BLaER1 treated with 17β-estradiol and CSF1 and Interleukin-3, amounts not matched to agents 10 nM and 100 nM (cell line): Measurements from ENCODE around the gene CARF.
"Not testable (repeated sequence)": the region's sequence is repeated elsewhere in the genome, so short reads cannot be mapped to it uniquely, and the experiment has no call there.

Source experiments
- H3K27ac ChIP-seq, 11 experiments: shearing (Covaris generic); formaldehyde crosslinking; 2 replicates each; pipeline ENCODE4 v1.8.1; 2022
- H3K27me3 ChIP-seq, 11 experiments: shearing (Covaris generic); formaldehyde crosslinking; 2 replicates each; pipeline ENCODE4 v1.8.1; 2022
- H3K36me3 ChIP-seq, 11 experiments: shearing (Covaris generic); formaldehyde crosslinking; 2 replicates each; pipeline ENCODE4 v1.8.1; 2022
- H3K4me1 ChIP-seq, 10 experiments: shearing (Covaris generic); formaldehyde crosslinking; 2 replicates each; pipeline ENCODE4 v1.8.1; 2022
- H3K4me2 ChIP-seq, 11 experiments: shearing (Covaris generic); formaldehyde crosslinking; 2 replicates each; pipeline ENCODE4 v1.8.1; 2022
- H3K4me3 ChIP-seq, 10 experiments: shearing (Covaris generic); formaldehyde crosslinking; 2 replicates each; pipeline ENCODE4 v1.8.1; 2022
- H3K9ac ChIP-seq, 11 experiments: shearing (Covaris generic); formaldehyde crosslinking; 2 replicates each; pipeline ENCODE4 v1.8.1; 2022
- H3K9me3 ChIP-seq, 11 experiments: shearing (Covaris generic); formaldehyde crosslinking; replicated peaks in 1 of 11; 2 replicates each; pipeline ENCODE4 v1.8.1; 2022
- H4K20me1 ChIP-seq, 11 experiments: shearing (Covaris generic); formaldehyde crosslinking; 2 replicates each; pipeline ENCODE4 v1.8.1; 2022
- Cebpa-rat ChIP-seq, 11 experiments: shearing (Covaris generic); IDR thresholded peaks; 2 replicates each; pipeline ENCODE4 v1.8.1; 2022

Gene CARF

DNA sequence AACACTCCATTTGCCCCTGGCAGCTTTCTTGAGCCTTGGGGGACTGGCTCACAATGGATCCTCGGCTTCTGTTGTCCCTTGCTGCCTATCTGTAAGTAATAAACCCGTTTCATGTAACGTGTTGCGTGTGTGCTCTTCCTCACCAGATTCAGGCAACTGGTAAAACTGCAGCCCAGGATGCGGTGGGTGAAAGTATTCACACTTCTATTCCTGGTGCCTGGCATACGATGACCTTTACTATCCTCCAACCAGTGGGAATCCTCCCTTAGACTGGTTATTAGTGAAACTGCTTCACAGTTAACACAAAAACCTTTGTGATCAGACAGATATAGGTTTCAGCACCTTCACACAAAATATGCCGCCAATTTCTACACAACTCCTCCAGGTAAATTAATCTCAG lies 26.9 kb upstream of the CARF start:
- Histone ChIP-seq H3K27ac (no peak overlapping the region), H3K4me2 (no peak overlapping the region), H3K9me3 (no peaks in the 10 kb centered on the region), H3K4me1 (no peaks in the 10 kb centered on the region), H4K20me1 (peaks cover 0 to 6% (median 0%) of the 10 kb centered on the region in 11 experiments; a peak in 2 of 22 replicates), H3K4me3 (no peak overlapping the region), H3K27me3 (no peaks in the 10 kb centered on the region), H3K9ac (no peak overlapping the region), H3K36me3 (peaks cover 89 to 100% (median 96%) of the 10 kb centered on the region in 11 experiments)
- no peak for TF ChIP-seq Cebpa-rat (IDR thresholded peaks at IDR 0.05)

DNA sequence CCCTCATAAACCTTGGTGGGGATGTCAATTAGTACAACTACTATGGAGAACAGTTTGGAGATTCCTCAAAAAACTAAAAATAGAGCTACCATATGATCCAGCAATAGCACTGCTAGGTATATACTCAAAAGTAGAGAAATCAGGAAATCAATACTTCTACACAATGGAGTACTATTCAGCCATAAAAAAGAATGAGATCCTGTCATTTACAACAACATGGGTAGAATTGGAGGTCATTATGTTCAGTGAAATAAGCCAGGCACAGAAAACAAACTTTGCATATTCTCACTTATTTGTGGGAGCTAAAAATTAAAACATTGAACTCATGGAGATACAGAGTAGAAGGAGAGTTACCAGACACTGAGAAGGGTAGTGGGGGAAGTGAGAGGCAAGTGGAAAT lies 6.6 kb upstream of the CARF start:
- H4K20me1 ChIP-seq, result peaks cover 0 to 65% (median 28%) of the 10 kb centered on the region in 11 experiments; a peak in 12 of 22 replicates
- H3K4me3 ChIP-seq, H3K4me2 ChIP-seq, H3K27ac ChIP-seq, H3K9ac ChIP-seq, H3K27me3 ChIP-seq: not testable (repeated sequence)
- peaks cover 35 to 88% (median 74%) of the 10 kb centered on the region in 11 experiments for H3K36me3 ChIP-seq
- peaks cover 22 to 27% (median 25%) of the 10 kb centered on the region in 10 experiments for H3K4me1 ChIP-seq
- H3K9me3 ChIP-seq, result peaks cover 19 to 29% (median 25%) of the 10 kb centered on the region in 11 experiments

DNA sequence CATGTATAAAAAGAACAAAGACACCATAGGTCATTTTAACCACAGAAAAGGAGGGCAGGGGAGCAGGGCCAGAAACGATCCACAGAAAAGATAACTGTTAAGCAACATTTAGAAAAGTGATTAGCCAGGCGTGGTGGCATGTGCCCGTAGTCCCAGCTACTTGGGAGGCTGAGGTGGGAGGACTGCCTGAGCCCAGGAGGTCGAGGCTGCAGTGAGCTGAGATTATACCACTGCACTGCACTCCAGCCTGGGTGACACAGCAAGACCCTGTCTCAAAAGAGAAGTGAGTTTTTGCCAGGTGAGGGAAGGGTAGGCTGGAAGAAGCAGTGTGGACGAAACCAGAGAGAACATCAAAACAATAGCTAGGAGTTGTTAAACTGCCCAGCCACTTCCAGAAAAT lies 3.9 kb upstream of the CARF start:
- Histone ChIP-seq H3K9ac (peak overlapping the region in 2 of 11 experiments; percentile 7 to 26; a peak in 2 of 22 replicates), H3K9me3 (peaks cover 19 to 29% (median 25%) of the 10 kb centered on the region in 11 experiments), H3K4me1 (peaks cover 26 to 33% (median 28%) of the 10 kb centered on the region in 10 experiments), H3K27me3 (no peaks in the 10 kb centered on the region), H3K4me2 (peak overlapping the region in 9 of 11 experiments; percentile 12 to 95 (median 90); a peak in 12 of 22 replicates), H3K4me3 (no peak overlapping the region), H3K27ac (peak overlapping the region in 2 of 11 experiments; percentile 8 to 40; a peak in 6 of 22 replicates), H3K36me3 (peaks cover 25 to 63% (median 53%) of the 10 kb centered on the region in 11 experiments), H4K20me1 (peaks cover 0 to 46% (median 19%) of the 10 kb centered on the region in 11 experiments; a peak in 11 of 22 replicates)
- no peak for TF ChIP-seq Cebpa-rat (IDR thresholded peaks at IDR 0.05)

DNA sequence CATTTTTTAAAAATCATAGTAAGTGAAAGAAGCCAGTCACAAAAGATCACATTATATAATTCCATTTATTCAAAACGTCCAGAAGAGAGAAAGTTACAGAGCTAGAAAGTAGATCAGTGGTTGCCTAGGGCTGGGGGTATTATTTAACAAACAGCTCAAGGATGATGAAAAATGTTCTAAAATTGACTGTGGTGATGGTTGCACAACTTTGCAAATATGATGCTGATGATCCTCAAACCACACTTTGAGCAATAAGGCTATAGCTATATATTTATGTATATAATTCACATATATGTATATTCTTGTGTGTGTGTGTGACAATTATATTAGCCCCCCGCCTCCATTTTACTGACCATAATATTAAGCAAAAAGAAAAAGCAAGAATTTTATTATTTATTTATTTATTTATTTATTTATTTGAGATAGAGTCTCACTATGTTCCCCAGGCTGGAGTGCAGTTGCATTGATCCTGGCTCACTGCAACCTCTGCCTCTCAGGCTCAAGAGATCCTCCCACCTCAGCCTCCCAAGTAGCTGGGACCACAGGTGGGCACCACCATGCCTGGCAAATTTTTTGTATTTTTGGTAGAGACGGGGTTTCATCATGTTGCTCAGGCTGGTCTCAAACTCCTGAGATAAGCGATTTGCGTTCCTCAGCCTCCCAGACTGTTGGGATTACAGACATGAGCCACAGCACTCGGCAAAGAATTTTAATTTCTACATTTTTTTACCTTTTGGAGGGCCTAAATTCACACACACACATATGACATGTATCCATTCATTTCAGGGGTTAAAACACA lies 2.5 kb upstream of the CARF start:
- Histone ChIP-seq H3K4me3 (peak overlapping the region; percentile 75 to 89 (median 81); a peak in 19 of 20 replicates), H3K9ac (peak overlapping the region; percentile 80 to 94 (median 89); a peak in 20 of 22 replicates), H3K27ac (peak overlapping the region in 10 of 11 experiments; percentile 13 to 96 (median 88); a peak in 16 of 22 replicates), H3K9me3 (peaks cover 13 to 21% (median 18%) of the 10 kb centered on the region in 11 experiments), H3K4me1 (peaks cover 25 to 35% (median 31%) of the 10 kb centered on the region in 10 experiments), H3K4me2 (peak overlapping the region; percentile 79 to 97 (median 90)), H3K36me3 (peaks cover 21 to 51% (median 42%) of the 10 kb centered on the region in 11 experiments), H3K27me3 (no peaks in the 10 kb centered on the region), H4K20me1 (peaks cover 0 to 41% (median 19%) of the 10 kb centered on the region in 11 experiments; a peak in 11 of 22 replicates)
- 0 out of 22 replicates have a peak, but pooled peaks of 1 of the 11 experiments have one; percentile 23 for TF ChIP-seq Cebpa-rat (IDR thresholded peaks at IDR 0.05)

DNA sequence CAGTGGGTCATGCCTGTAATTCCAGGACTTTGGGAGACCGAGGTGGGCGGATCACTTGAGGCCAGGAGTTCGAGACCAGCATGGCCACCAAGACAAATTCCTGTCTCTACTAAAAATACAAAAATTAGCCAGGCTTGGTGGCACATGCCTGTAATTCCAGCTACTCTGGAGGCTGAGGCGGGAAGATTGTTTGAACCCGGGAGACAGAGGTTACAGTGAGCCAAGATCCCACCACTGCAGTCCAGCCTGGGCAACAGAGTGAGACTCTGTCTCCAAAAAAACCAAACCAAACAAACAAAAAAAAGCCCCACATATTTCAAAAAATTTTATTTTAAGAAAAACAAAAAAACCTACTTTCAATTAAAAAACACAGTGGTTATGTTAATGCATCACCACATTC lies 1.8 kb upstream of the CARF start:
- Histone ChIP-seq H3K4me3 (peak overlapping the region; percentile 75 to 89 (median 81); a peak in 19 of 20 replicates), H3K9ac (peak overlapping the region; percentile 80 to 94 (median 89); a peak in 21 of 22 replicates), H3K4me1 (peaks cover 25 to 35% (median 31%) of the 10 kb centered on the region in 10 experiments), H3K36me3 (peaks cover 14 to 45% (median 35%) of the 10 kb centered on the region in 11 experiments), H3K9me3 (peaks cover 7 to 14% (median 11%) of the 10 kb centered on the region in 11 experiments), H4K20me1 (peaks cover 0 to 36% (median 19%) of the 10 kb centered on the region in 11 experiments; a peak in 11 of 22 replicates), H3K27ac (peak overlapping the region in 9 of 11 experiments; percentile 24 to 96 (median 89); a peak in 17 of 22 replicates), H3K4me2 (peak overlapping the region; percentile 79 to 97 (median 90))
- not testable (repeated sequence) for H3K27me3 ChIP-seq

DNA sequence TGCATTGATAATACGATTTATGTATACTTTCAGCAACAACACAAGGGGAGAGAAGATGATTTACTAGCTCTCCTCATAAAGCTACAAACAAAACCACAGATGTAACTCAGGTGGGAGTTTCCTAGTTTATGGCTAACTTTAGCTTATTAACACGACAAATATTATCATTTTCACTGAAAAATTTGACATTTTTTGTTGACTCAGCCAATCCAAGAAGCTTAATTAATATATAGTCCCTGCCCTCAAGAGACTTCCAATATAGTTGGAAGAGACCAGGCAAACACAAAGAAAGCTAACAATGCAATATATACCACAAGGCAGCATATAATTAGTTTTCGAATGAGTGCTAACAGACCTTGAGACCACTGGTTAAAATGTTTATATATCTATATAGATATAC lies 1.4 kb upstream of the CARF start:
- Histone ChIP-seq H3K4me3 (peak overlapping the region; percentile 75 to 89 (median 81)), H3K4me1 (peaks cover 25 to 35% (median 31%) of the 10 kb centered on the region in 10 experiments), H3K27me3 (no peaks in the 10 kb centered on the region), H3K27ac (peak overlapping the region in 10 of 11 experiments; percentile 84 to 97 (median 91); a peak in 21 of 22 replicates), H3K9ac (peak overlapping the region; percentile 80 to 94 (median 89)), H3K4me2 (peak overlapping the region; percentile 79 to 97 (median 90)), H3K9me3 (peaks cover 3 to 10% (median 7%) of the 10 kb centered on the region in 11 experiments; a peak in 20 of 22 replicates), H3K36me3 (peaks cover 10 to 40% (median 31%) of the 10 kb centered on the region in 11 experiments), H4K20me1 (peaks cover 0 to 36% (median 19%) of the 10 kb centered on the region in 11 experiments; a peak in 11 of 22 replicates)
- TF ChIP-seq Cebpa-rat (IDR thresholded peaks at IDR 0.05), result no peak

DNA sequence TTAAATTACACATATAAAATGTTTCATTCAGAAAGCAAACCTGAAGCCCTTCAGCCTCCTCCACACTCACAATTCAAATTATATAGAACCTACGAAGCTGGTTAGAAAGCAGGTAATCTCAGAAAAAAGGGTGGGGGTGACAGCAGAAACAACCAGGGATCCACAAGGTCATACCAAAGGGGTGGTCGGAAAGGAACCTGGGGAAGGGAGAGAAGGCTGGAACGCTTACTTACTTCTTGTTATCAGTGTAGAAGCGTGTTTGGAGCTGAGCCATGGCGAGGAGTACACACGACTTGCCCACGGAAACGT lies 918 bp upstream of the CARF start:
- Histone ChIP-seq H3K4me3 (peak overlapping the region; percentile 75 to 89 (median 81)), H4K20me1 (peaks cover 0 to 36% (median 19%) of the 10 kb centered on the region in 11 experiments; a peak in 11 of 22 replicates), H3K27ac (peak overlapping the region in 10 of 11 experiments; percentile 84 to 97 (median 91); a peak in 21 of 22 replicates), H3K27me3 (no peaks in the 10 kb centered on the region), H3K4me1 (peaks cover 25 to 35% (median 31%) of the 10 kb centered on the region in 10 experiments), H3K9me3 (peaks cover 0 to 5% (median 4%) of the 10 kb centered on the region in 11 experiments; a peak in 12 of 22 replicates), H3K36me3 (peaks cover 5 to 36% (median 26%) of the 10 kb centered on the region in 11 experiments), H3K9ac (peak overlapping the region; percentile 80 to 94 (median 89)), H3K4me2 (peak overlapping the region; percentile 79 to 97 (median 90))
- TF ChIP-seq Cebpa-rat (IDR thresholded peaks at IDR 0.05), result no peak

DNA sequence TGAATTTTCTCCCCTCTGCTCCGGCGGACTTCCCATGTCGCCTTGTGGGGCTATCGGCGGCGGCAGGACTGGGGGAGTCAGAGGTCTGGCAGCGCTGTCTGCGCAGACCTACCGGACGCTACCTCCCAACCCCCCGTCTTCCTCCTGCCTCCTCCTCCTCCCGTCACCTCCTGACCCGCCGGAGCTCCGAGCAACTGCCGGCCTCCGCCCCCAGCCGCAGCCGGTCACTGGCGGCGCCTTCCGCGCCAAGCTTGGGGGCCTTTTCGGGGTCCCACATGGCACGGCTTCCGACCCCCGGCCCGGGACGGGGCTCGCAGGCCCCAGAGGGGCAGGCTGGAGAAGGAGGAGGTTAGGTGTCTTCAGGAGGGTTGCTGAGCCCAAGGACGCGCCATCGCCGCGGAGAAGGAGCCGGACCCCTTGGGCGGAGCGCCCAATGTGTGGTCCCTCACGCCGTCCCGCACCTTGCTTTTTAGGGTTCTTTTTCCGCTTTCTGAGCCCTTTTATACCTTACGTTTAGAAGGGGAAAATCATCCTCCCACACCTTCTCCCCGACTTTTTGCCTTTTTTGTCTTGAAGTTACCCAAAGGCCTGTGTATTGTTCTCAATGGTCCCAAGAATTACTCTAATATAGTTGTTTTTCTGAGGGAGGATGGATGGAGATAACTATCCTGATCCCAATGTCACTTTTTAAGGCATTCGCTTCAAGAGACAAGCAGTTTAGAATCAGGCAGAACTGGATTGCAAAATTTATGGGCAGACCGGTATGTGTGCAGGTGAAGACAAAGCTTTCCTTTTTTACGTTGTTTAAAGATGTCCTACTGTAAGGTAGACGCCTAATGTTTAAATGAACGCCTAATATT lies 497 bp downstream of the CARF start:
- peak overlapping the region; percentile 69 to 97 (median 91) for H3K27ac ChIP-seq
- peaks cover 25 to 35% (median 31%) of the 10 kb centered on the region in 10 experiments for H3K4me1 ChIP-seq
- peak overlapping the region; percentile 67 to 86 (median 80) for H3K4me2 ChIP-seq
- peaks cover 0 to 22% (median 13%) of the 10 kb centered on the region in 11 experiments; a peak in 16 of 22 replicates for H3K36me3 ChIP-seq
- H3K27me3 ChIP-seq, H3K9me3 ChIP-seq: not testable (repeated sequence)
- peaks cover 0 to 28% (median 18%) of the 10 kb centered on the region in 11 experiments; a peak in 11 of 22 replicates for H4K20me1 ChIP-seq
- H3K9ac ChIP-seq, result peak overlapping the region; percentile 80 to 94 (median 89)
- H3K4me3 ChIP-seq, result peak overlapping the region; percentile 75 to 89 (median 81)
